Heart left ventricle (tissue), 11 donors: ENCODE data around the gene CTAG1B. TPM values are rescaled to one million over a fixed set of nuclear protein-coding genes. Genes with fewer than 3 reads are reported as not detected.

Experiments used
- polyA plus RNA-seq, 2 donors: library from polyadenylated mRNA; stranded (reverse); fragments of 200-250 nt; gene quantifications; one replicate each; pipeline ENCODE4 v1.2.3, GENCODE V29; 2013
- total RNA-seq, 9 donors: library from RNA; depleted of rRNA in 2 of 9; stranded (reverse); fragments of >200 nt in 2 of 9; fragmentation: NEBNext Ultra II Directional in 3 of 9; extraction: Animal tissue kit (Norgen Biotek cat#: 25700) in 3 of 9; gene quantifications; one replicate each; pipeline versions ENCODE4 v1.1.0 to v1.2.4, GENCODE V29; 2016 to 2023
- donor health status: ischemic (EF 13 %, LVEDD 7.1; RV severe dilation, severe dysfunction).
- donor health status: healthy with polysubstance abuse.
- donor health status: DM: no; HTN: yes; CAD: no.
- donor health status: DM: no; HTN: no; CAD: no.
- donor health status: ischemic (EF 25% LVEDD 5.7; RV mildly dilated, moderate dysfunction).
- donor health status: healthy.
- donor health status: DM: yes; HTN: yes; CAD: no.
- donor health status: PGD.
- donor health status: nonischemic (EF 23%, LVEDD 6.1; RV moderate dilation, normal function).

Gene CTAG1B
- total and polyA plus RNA-seq, 11 donors, result not detected

Other genes with a start within 250 kb of the CTAG1B start
- gene FLNA, start 244.6 kb downstream of the CTAG1B start, total RNA-seq, result 100 to 1,000 TPM; 155 to 465 (median 234) TPM
- gene FLNA, start 244.6 kb downstream of the CTAG1B start, polyA plus RNA-seq, result 100 to 1,000 TPM; 226 to 274 TPM
- 10 to 100 TPM; 37.6 to 76.8 (median 52.8) TPM for gene EMD, start 240.0 kb downstream of the CTAG1B start, total RNA-seq
- gene EMD, start 240.0 kb downstream of the CTAG1B start, polyA plus RNA-seq, result 100 to 1,000 TPM in 1 of 2 donors, 10 to 100 TPM in 1; 71.9 to 152 TPM
- gene RPL10, start 220.9 kb downstream of the CTAG1B start, total RNA-seq, result 1,000 to 10,000 TPM; 1,381 to 3,072 (median 2,052) TPM
- 1,000 to 10,000 TPM; 2,362 to 5,995 TPM for gene RPL10, start 220.9 kb downstream of the CTAG1B start, polyA plus RNA-seq
- 100 to 1,000 TPM in 2 of 9 donors, 10 to 100 TPM in 7; 26.7 to 117 (median 43.8) TPM for gene DNASE1L1, start 210.0 kb downstream of the CTAG1B start, total RNA-seq
- gene DNASE1L1, start 210.0 kb downstream of the CTAG1B start, polyA plus RNA-seq, result 10 to 100 TPM; 27.7 to 57.1 TPM
- 10 to 100 TPM; 29.1 to 38.6 (median 34.5) TPM for gene TAFAZZIN, start 207.7 kb downstream of the CTAG1B start, total RNA-seq
- 10 to 100 TPM; 27.2 to 51.1 TPM for gene TAFAZZIN, start 207.7 kb downstream of the CTAG1B start, polyA plus RNA-seq
- 100 to 1,000 TPM in 2 of 9 donors, 10 to 100 TPM in 7; 67.7 to 127 (median 84.2) TPM for gene ATP6AP1, start 190.6 kb downstream of the CTAG1B start, total RNA-seq
- gene ATP6AP1, start 190.6 kb downstream of the CTAG1B start, polyA plus RNA-seq, result 100 to 1,000 TPM in 1 of 2 donors, 10 to 100 TPM in 1; 33.8 to 111 TPM
- gene GDI1, start 182.1 kb downstream of the CTAG1B start, total RNA-seq, result 100 to 1,000 TPM in 2 of 9 donors, 10 to 100 TPM in 7; 73.6 to 105 (median 92.2) TPM
- gene GDI1, start 182.1 kb downstream of the CTAG1B start, polyA plus RNA-seq, result 100 to 1,000 TPM in 1 of 2 donors, 10 to 100 TPM in 1; 77.1 to 152 TPM
- gene FAM50A, start 175.1 kb downstream of the CTAG1B start, total RNA-seq, result 10 to 100 TPM; 27.7 to 65.1 (median 41.2) TPM
- 100 to 1,000 TPM; 118 to 119 TPM for gene FAM50A, start 175.1 kb downstream of the CTAG1B start, polyA plus RNA-seq
- 10 to 100 TPM in 7 of 9 donors, 1 to 10 TPM in 2; 4.7 to 46.6 (median 15.3) TPM for gene PLXNA3, start 161.0 kb downstream of the CTAG1B start, total RNA-seq
- gene PLXNA3, start 161.0 kb downstream of the CTAG1B start, polyA plus RNA-seq, result 10 to 100 TPM in 1 of 2 donors, 1 to 10 TPM in 1; 8.7 to 12.2 TPM
- 10 to 100 TPM; 16.2 to 23.6 (median 18.9) TPM for gene LAGE3, start 140.0 kb downstream of the CTAG1B start, total RNA-seq
- gene LAGE3, start 140.0 kb downstream of the CTAG1B start, polyA plus RNA-seq, result 10 to 100 TPM; 15.1 to 26.8 TPM
- gene UBL4A, start 132.7 kb downstream of the CTAG1B start, total RNA-seq, result 10 to 100 TPM; 40.6 to 92.8 (median 53.7) TPM
- gene UBL4A, start 132.7 kb downstream of the CTAG1B start, polyA plus RNA-seq, result 10 to 100 TPM; 34.6 to 72.8 TPM
- gene SLC10A3, start 128.7 kb downstream of the CTAG1B start, total RNA-seq, result 10 to 100 TPM in 8 of 9 donors, 1 to 10 TPM in 1; 8.3 to 33.3 (median 15.5) TPM
- 10 to 100 TPM; 12.2 to 50.6 TPM for gene SLC10A3, start 128.7 kb downstream of the CTAG1B start, polyA plus RNA-seq
- 10 to 100 TPM; 36.2 to 82.6 (median 48.6) TPM for gene FAM3A, start 103.0 kb downstream of the CTAG1B start, total RNA-seq
- 10 to 100 TPM; 66.1 to 72.2 TPM for gene FAM3A, start 103.0 kb downstream of the CTAG1B start, polyA plus RNA-seq
- gene G6PD, start 72.4 kb downstream of the CTAG1B start, total RNA-seq, result 10 to 100 TPM in 5 of 9 donors, 1 to 10 TPM in 4; 7.2 to 41.3 (median 11.2) TPM
- gene G6PD, start 72.4 kb downstream of the CTAG1B start, polyA plus RNA-seq, result 10 to 100 TPM in 1 of 2 donors, 1 to 10 TPM in 1; 5.9 to 20.5 TPM
- 10 to 100 TPM in 8 of 9 donors, 1 to 10 TPM in 1; 7.1 to 25.4 (median 15.3) TPM for gene IKBKG, start 71.7 kb downstream of the CTAG1B start, total RNA-seq
- 10 to 100 TPM; 13.0 to 29.4 TPM for gene IKBKG, start 71.7 kb downstream of the CTAG1B start, polyA plus RNA-seq
- gene CTAG1A, start 34.1 kb downstream of the CTAG1B start, total RNA-seq, result not detected
- not detected for gene CTAG1A, start 34.1 kb downstream of the CTAG1B start, polyA plus RNA-seq
- under 1 TPM in 1 of 9 donors, not detected in 8; 0.61 TPM for gene CTAG2, start 34.3 kb upstream of the CTAG1B start, total RNA-seq
- not detected for gene CTAG2, start 34.3 kb upstream of the CTAG1B start, polyA plus RNA-seq
- gene GAB3, start 131.8 kb upstream of the CTAG1B start, total RNA-seq, result 10 to 100 TPM; 11.5 to 29.0 (median 18.6) TPM
- gene GAB3, start 131.8 kb upstream of the CTAG1B start, polyA plus RNA-seq, result 10 to 100 TPM in 1 of 2 donors, 1 to 10 TPM in 1; 7.2 to 12.3 TPM
- gene DKC1, start 143.6 kb upstream of the CTAG1B start, total RNA-seq, result 10 to 100 TPM; 12.9 to 31.0 (median 23.6) TPM
- gene DKC1, start 143.6 kb upstream of the CTAG1B start, polyA plus RNA-seq, result 10 to 100 TPM; 13.7 to 31.9 TPM
- 10 to 100 TPM; 17.7 to 73.2 (median 39.1) TPM for gene MPP1, start 186.2 kb upstream of the CTAG1B start, total RNA-seq
- gene MPP1, start 186.2 kb upstream of the CTAG1B start, polyA plus RNA-seq, result 10 to 100 TPM; 18.5 to 20.9 TPM
- under 1 TPM in 2 of 9 donors, not detected in 7; 0.29 to 0.32 TPM for gene SMIM9, start 215.4 kb upstream of the CTAG1B start, total RNA-seq
- not detected for gene SMIM9, start 215.4 kb upstream of the CTAG1B start, polyA plus RNA-seq